Mammary epithelial cell (primary cell): ENCODE results near the gene MAGEA8.

Source experiments
- CTCF ChIP-seq, 2 donors: IDR thresholded peaks in 1 of 2; conservative IDR thresholded peaks in 1 of 2; 2 replicates each; pipeline ENCODE4 v1.5.1; 2011 to 2012; ENCODE audit warnings: inconsistent platforms in 2 of 2, low read length in 2 of 2, mild to moderate bottlenecking in 2 of 2, control low read depth in 1 of 2, low read depth in 1 of 2; ENCODE audit not compliant: insufficient read depth in 1 of 2; ENCODE audit errors: extremely low read depth in 1 of 2
- EZH2 ChIP-seq: IDR thresholded peaks from 2 replicates; pipeline ENCODE4 v1.6.1; 2012; ENCODE audit warnings: low read length, inconsistent platforms, borderline replicate concordance

- TF ChIP-seq CTCF (conservative IDR thresholded peaks at IDR 0.05 in 1 of 2, IDR thresholded peaks at IDR 0.05 in 1 of 2; ENCODE audit: extremely low read depth in 1 of 2, insufficient read depth in 1 of 2, low read depth in 1 of 2, low read length in 2 of 2), result no peak
- TF ChIP-seq EZH2, result no peak
These were observed 43.8 kb upstream of the MAGEA8 start for GRCh38 chrX:149837167-149837566.
